Liver (tissue), 3 donors: ENCODE data around the gene TJP2.
A peak's percentile ranks its signal among the peaks of the same experiment; 100 is the strongest.

ENCODE experiments used
- CTCF ChIP-seq: fragments of 150-350 bp; IDR thresholded peaks from 2 replicates; pipeline ENCODE4 v1.5.1; 2017; ENCODE audit warnings: improper control_type of control experiment, low read depth, low read length; ENCODE audit not compliant: missing input control
- EGR1 ChIP-seq, 2 donors: IDR thresholded peaks; 2 replicates each; pipeline ENCODE4 v1.6.1; 2016 to 2018; ENCODE audit warnings: antibody characterized with exemption in 2 of 2, low read depth in 2 of 2
- FOXA1 ChIP-seq: IDR thresholded peaks from 2 replicates; pipeline ENCODE4 v1.6.1; 2016; ENCODE audit warnings: antibody characterized with exemption
- GABPA ChIP-seq, 2 donors: IDR thresholded peaks in 1 of 2; conservative IDR thresholded peaks in 1 of 2; 2 replicates each; pipeline ENCODE4 v1.6.1; 2016; ENCODE audit warnings: antibody characterized with exemption in 2 of 2, mild to moderate bottlenecking in 1 of 2, moderate library complexity in 1 of 2
- HNF4G ChIP-seq: IDR thresholded peaks from 2 replicates; pipeline ENCODE4 v1.6.1; 2016; ENCODE audit warnings: antibody characterized with exemption
- JUND ChIP-seq, 2 donors: IDR thresholded peaks; 2 replicates each; pipeline ENCODE4 v1.6.1; 2016; ENCODE audit warnings: antibody characterized with exemption in 2 of 2
- NR2F2 ChIP-seq: IDR thresholded peaks from 2 replicates; pipeline ENCODE4 v1.6.1; 2016; ENCODE audit warnings: antibody characterized with exemption
- RAD21 ChIP-seq, 2 donors: IDR thresholded peaks; 2 replicates each; pipeline ENCODE4 v1.6.1; 2016; ENCODE audit warnings: antibody characterized with exemption in 2 of 2, mild to moderate bottlenecking in 2 of 2
- SP1 ChIP-seq: IDR thresholded peaks from 2 replicates; pipeline ENCODE4 v1.6.1; 2018; ENCODE audit warnings: antibody characterized with exemption, mild to moderate bottlenecking
- TAF1 ChIP-seq: conservative IDR thresholded peaks from 2 replicates; pipeline ENCODE4 v1.6.1; 2016; ENCODE audit warnings: antibody characterized with exemption, mild to moderate bottlenecking
- YY1 ChIP-seq: IDR thresholded peaks from 2 replicates; pipeline ENCODE4 v1.6.1; 2016; ENCODE audit warnings: antibody characterized with exemption, mild to moderate bottlenecking
- ZBTB33 ChIP-seq: IDR thresholded peaks from 2 replicates; pipeline ENCODE4 v1.6.1; 2016; ENCODE audit warnings: antibody characterized with exemption
- TF ChIP-seq, protein P1 (sequence below): IDR thresholded peaks from 2 replicates; pipeline ENCODE4 v1.6.1; 2016; ENCODE audit warnings: antibody characterized with exemption
- TF ChIP-seq, protein P2 (sequence below): IDR thresholded peaks from 2 replicates; pipeline ENCODE4 v1.6.1; 2016; ENCODE audit warnings: antibody characterized with exemption
- donor health status: healthy.
- donor health status: healthy.

DNA sequence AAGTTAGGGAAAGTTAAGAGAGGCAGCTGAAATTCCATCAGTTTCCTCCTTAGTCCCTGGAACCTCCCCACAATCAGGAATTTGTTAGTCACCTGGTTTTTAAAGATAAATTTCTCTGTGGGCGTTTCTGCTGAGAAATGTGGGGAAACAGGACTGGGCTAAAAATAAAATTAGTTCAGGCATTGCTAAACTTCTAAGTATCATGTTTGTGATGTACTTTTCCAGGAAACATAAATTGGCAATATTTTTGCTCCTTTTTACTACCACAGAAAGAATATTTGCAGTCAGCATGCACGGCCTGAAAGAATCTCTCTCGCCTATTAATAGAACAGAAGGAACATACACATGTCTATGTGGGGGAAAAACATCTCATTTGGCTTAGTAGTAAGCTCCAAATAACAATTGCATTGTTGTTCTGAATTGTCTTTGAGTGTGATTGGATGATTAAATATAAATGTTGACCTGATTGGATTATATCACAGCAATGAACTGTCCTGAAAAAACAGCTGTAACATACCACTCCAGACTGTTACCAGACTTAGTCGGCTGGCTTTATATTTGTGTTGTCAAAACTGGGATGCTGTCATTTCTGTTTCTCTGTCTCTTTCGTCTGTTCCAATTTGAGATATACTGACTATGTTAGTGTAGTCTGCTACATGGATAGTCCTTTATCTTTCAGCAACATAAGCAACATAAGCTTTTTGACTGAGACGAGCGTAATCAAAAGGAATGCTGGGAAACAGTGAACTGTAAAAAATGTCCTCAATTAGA lies 12.9 kb downstream of the TJP2 start:
- no peak for TF ChIP-seq TAF1
- no peak for TF ChIP-seq CTCF
- no peak for TF ChIP-seq GABPA (IDR thresholded peaks at IDR 0.05 in 1 of 2, conservative IDR thresholded peaks at IDR 0.05 in 1 of 2)
- TF ChIP-seq JUND (IDR thresholded peaks at IDR 0.05): peak in 1 of 2 donors; percentile 21
- TF ChIP-seq, protein P1, sequence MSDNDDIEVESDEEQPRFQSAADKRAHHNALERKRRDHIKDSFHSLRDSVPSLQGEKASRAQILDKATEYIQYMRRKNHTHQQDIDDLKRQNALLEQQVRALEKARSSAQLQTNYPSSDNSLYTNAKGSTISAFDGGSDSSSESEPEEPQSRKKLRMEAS: no peak
- TF ChIP-seq ZBTB33: no peak
- TF ChIP-seq SP1: no peak
- TF ChIP-seq FOXA1: no peak
- no peak for TF ChIP-seq YY1
- TF ChIP-seq, protein P2, sequence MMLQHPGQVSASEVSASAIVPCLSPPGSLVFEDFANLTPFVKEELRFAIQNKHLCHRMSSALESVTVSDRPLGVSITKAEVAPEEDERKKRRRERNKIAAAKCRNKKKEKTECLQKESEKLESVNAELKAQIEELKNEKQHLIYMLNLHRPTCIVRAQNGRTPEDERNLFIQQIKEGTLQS: no peak
- no peak for TF ChIP-seq HNF4G
- no peak for TF ChIP-seq RAD21 (IDR thresholded peaks at IDR 0.05)
- no peak for TF ChIP-seq EGR1 (IDR thresholded peaks at IDR 0.05; ENCODE audit: low read depth in 2 of 2)
- no peak for TF ChIP-seq NR2F2
